Lung (tissue), 12 donors: ENCODE measurements around the gene E2F4. TPM values are rescaled to one million over a fixed set of nuclear protein-coding genes. Genes with fewer than 3 reads are reported as not detected.

Source experiments
- ATAC-seq: fragments of 200-7000 bp; cut with Tn5 transposase; one replicate; pipeline ENCODE4 v1.9.1; 2020; ENCODE audit warnings: moderate number of reproducible peaks; ENCODE audit not compliant: insufficient read depth, low FRiP score
- DNase-seq, 3 donors: peaks; one replicate each; pipeline ENCODE4 v3.0.0-alpha.2; 2013 to 2017
- H3K27ac ChIP-seq, 2 donors: one replicate each; pipeline ENCODE4 v1.5.1; 2013; ENCODE audit warnings: mild to moderate bottlenecking in 2 of 2, moderate library complexity in 2 of 2, control low read depth in 1 of 2, inconsistent platforms in 1 of 2, low read depth in 1 of 2, low read length in 1 of 2
- H3K27me3 ChIP-seq, 3 donors: one replicate each; pipeline ENCODE4 v1.5.1; 2013; ENCODE audit warnings: low read length in 2 of 3; ENCODE audit not compliant: control insufficient read depth in 3 of 3, insufficient read depth in 3 of 3
- H3K36me3 ChIP-seq, 4 donors: one replicate each; pipeline ENCODE4 v1.5.1; 2013; ENCODE audit warnings: low read length in 4 of 4, mild to moderate bottlenecking in 1 of 4, moderate library complexity in 1 of 4; ENCODE audit not compliant: control insufficient read depth in 4 of 4, insufficient read depth in 4 of 4
- H3K4me1 ChIP-seq, 5 donors: one replicate each; pipeline ENCODE4 v1.5.1; 2013; ENCODE audit warnings: low read length in 5 of 5, mild to moderate bottlenecking in 2 of 5, moderate library complexity in 1 of 5; ENCODE audit not compliant: control insufficient read depth in 5 of 5, insufficient read depth in 5 of 5
- H3K4me3 ChIP-seq: one replicate; pipeline ENCODE4 v1.5.1; 2013; ENCODE audit warnings: mild to moderate bottlenecking, control low read depth, moderate library complexity
- H3K9ac ChIP-seq, 2 donors: one replicate each; pipeline ENCODE4 v1.5.1; 2013; ENCODE audit warnings: low read length in 2 of 2, control low read depth in 1 of 2; ENCODE audit not compliant: insufficient read depth in 1 of 2
- H3K9me3 ChIP-seq, 4 donors: one replicate each; pipeline ENCODE4 v1.5.1; 2013; ENCODE audit warnings: low read length in 3 of 4, mild to moderate bottlenecking in 1 of 4, moderate library complexity in 1 of 4; ENCODE audit not compliant: control insufficient read depth in 4 of 4, insufficient read depth in 3 of 4
- WGBS, 2 donors: extraction: QIAGEN DNeasy Blood & Tissue Kit; methylation state at CpG; one replicate each; pipeline ENCODE4 v1.1.7; 2013; 5-methylcytosine and 5-hydroxymethylcytosine counted together
- polyA plus RNA-seq, 2 donors: library from polyadenylated mRNA; stranded (reverse); fragments of 200-250 nt; gene quantifications; one replicate each; pipeline ENCODE4 v1.2.1, GENCODE V29; 2013
- total RNA-seq, 2 donors: library from RNA; depleted of rRNA in 1 of 2; stranded (reverse); fragments of >200 nt in 1 of 2; gene quantifications; one replicate each; pipeline ENCODE4 v1.2.1, GENCODE V29; 2014 to 2021
- TF ChIP-seq, protein P1 (sequence below): IDR thresholded peaks from 2 replicates; pipeline ENCODE4 v1.5.1; 2012; ENCODE audit warnings: mild to moderate bottlenecking; ENCODE audit errors: control extremely low read depth, extremely low read depth
- donor health status: control.
- donor health status: control.
- donor health status: Bipolar disorder and iron deficiency.
- donor health status: healthy.
- donor health status: DM: yes; HTN: yes; CAD: no.

Gene E2F4
- total and polyA plus RNA-seq, 4 donors, result 27.8 to 86.1 (median 56.4) TPM

DNA sequence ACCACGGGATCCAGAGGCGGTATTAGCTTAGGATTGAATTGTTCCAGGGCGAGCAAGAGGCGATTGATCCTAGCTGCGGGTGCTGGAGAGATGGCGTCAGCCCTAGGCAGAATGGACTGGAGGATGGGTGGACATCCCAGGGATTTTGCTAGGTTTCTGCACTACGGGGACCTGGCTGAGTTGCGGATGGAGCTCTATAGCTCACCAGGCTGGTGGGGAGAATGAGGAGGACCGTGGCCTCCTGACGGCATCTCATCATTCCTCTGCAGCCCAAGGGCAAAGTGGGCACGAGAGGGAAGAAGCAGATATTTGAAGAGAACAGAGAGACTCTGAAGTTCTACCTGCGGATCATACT lies 35.6 kb downstream of the E2F4 start:
- H3K4me3 ChIP-seq, result peak overlapping the region; percentile 94
- peaks cover 4 to 18% (median 13%) of the 10 kb centered on the region in 5 donors for H3K4me1 ChIP-seq
- H3K9ac ChIP-seq, result peak overlapping the region; percentile 70 to 89
- ATAC-seq (no peak), DNase-seq (no peak)
- peak overlapping the region; percentile 82 to 84 for H3K27ac ChIP-seq
- TF ChIP-seq, protein P1, sequence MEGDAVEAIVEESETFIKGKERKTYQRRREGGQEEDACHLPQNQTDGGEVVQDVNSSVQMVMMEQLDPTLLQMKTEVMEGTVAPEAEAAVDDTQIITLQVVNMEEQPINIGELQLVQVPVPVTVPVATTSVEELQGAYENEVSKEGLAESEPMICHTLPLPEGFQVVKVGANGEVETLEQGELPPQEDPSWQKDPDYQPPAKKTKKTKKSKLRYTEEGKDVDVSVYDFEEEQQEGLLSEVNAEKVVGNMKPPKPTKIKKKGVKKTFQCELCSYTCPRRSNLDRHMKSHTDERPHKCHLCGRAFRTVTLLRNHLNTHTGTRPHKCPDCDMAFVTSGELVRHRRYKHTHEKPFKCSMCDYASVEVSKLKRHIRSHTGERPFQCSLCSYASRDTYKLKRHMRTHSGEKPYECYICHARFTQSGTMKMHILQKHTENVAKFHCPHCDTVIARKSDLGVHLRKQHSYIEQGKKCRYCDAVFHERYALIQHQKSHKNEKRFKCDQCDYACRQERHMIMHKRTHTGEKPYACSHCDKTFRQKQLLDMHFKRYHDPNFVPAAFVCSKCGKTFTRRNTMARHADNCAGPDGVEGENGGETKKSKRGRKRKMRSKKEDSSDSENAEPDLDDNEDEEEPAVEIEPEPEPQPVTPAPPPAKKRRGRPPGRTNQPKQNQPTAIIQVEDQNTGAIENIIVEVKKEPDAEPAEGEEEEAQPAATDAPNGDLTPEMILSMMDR, result no peak
- WGBS, 2 donors, result 10 to 12% methylated on average over 12 of the region's 12 CpGs
- H3K9me3 ChIP-seq, result no peaks in the 10 kb centered on the region
- H3K27me3 ChIP-seq, result no peaks in the 10 kb centered on the region
- H3K36me3 ChIP-seq, result peaks cover 8 to 39% (median 28%) of the 10 kb centered on the region in 4 donors

DNA sequence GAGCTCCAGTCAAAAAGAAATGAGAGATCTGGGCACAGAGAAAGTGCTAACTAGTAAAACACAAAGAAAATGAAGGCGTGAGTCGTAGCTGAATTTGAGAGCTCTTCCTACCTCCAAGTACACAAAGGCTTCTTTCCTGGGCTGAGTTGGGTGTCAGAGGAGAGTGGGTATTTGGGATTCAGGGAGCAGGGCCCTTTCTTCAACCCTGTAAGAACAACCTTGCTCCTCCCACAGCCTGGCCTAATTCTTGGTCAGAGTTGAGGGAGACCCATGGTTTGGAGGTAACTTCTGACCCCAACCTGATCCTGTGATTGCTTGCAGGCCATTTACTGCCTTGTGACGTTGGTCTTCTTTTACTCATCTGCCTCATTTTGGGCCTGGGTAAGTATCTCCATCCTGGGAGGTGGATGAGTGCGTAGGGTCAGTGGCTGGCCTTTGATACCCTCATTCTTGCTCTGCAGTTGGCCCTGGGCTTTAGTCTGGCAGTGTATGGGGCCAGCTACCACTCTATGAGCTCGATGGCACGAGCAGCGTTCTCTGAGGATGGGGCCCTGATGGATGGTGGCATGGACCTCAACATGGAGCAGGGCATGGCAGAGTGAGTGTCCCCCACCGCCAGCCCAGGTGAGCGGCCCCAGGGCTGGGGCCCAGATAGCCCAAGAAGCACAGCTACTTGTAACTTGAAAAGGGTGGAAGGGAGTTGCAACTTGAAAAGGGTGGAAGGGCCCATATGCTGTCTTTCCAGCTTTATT lies 36.3 kb downstream of the E2F4 start:
- Histone ChIP-seq H3K4me3 (peak overlapping the region; percentile 94), H3K27ac (no peak overlapping the region), H3K4me1 (peaks cover 4 to 18% (median 13%) of the 10 kb centered on the region in 5 donors), H3K27me3 (no peaks in the 10 kb centered on the region), H3K9me3 (no peaks in the 10 kb centered on the region), H3K36me3 (peaks cover 8 to 41% (median 29%) of the 10 kb centered on the region in 4 donors), H3K9ac (no peak overlapping the region)
- TF ChIP-seq, protein P1, result no peak
- ATAC-seq (no peak), DNase-seq (no peak)
- WGBS, 2 donors, result 84 to 91% methylated on average over 9 of the region's 9 CpGs

DNA sequence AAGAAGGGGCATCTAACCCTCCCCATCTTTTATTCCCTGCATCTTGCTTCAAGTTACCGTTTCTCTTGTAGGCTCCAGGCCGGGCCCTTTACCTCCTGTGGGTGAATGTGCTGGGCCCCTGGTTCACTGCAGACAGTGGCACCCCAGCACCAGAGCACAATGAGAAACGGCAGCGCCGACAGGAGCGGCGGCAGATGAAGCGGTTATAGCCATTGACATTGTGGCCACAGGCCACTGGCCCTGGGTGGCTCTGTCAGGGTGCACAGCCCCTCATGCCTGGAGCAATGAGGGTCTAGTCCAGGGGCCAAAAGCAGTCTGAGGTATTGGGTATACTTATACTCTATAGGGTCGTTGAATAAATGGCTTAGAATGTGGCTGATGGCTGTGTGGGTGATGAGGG lies 37.0 kb downstream of the E2F4 start:
- Histone ChIP-seq H3K4me1 (peaks cover 4 to 18% (median 12%) of the 10 kb centered on the region in 5 donors), H3K9me3 (no peaks in the 10 kb centered on the region), H3K36me3 (peaks cover 8 to 47% (median 33%) of the 10 kb centered on the region in 4 donors), H3K9ac (no peak overlapping the region), H3K27me3 (no peaks in the 10 kb centered on the region), H3K27ac (no peak overlapping the region), H3K4me3 (no peak overlapping the region)
- TF ChIP-seq, protein P1, result no peak
- 79 to 90% methylated on average over 9 of the region's 9 CpGs for WGBS, 2 donors
- ATAC-seq (no peak), DNase-seq (no peak)
